ENCODE data around the gene LHX3. TPM values are rescaled to one million over a fixed set of nuclear protein-coding genes. Genes with fewer than 3 reads are reported as not detected.

Gene LHX3
- total RNA-seq, 1 experiment from 2014 or later, result not detected

DNA sequence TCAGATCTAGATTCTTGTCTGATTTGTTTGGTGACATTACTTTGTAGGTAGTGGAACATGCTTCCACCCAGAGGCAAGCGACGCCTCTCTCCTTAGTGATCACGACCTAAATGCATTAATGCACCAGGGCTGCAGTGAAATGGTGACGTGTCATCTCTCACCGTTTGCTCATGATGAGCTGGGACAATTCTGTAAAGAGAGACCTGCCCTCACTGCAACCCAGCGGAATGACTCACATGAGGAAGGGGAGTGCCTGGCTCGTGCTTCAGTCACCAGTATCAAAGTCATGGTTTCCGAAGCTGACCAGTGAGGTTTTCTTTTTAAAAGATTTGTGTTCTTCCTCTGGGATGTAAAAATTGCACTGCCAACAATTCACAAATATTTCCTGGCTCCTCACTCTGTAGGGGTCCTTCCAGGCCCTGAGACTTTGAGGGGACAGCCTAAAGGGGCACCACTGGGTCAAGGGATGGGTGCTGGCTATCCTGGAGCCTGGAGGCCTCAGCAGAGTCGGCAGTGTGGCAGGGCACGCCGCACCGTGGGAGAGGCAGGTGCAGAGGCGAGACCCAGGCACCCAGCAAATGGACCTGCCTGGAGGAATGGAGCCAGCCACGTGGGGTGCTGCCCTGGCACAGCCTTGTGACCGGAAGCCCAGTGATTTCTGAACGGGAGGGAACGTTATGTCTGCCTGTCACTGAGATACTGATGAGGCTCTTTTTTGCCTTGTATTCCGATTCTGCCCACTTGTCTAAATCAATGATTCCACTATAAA lies 23.4 kb upstream of the LHX3 start:
- no peak for TF ChIP-seq EZH2phosphoT487 (IDR thresholded peaks at IDR 0.05; ENCODE audit: borderline replicate concordance, low read length)
- TF ChIP-seq EZH2 (IDR thresholded peaks at IDR 0.05; ENCODE audit: low read length, unreplicated experiment), result no peak
- TF ChIP-seq, protein P1, sequence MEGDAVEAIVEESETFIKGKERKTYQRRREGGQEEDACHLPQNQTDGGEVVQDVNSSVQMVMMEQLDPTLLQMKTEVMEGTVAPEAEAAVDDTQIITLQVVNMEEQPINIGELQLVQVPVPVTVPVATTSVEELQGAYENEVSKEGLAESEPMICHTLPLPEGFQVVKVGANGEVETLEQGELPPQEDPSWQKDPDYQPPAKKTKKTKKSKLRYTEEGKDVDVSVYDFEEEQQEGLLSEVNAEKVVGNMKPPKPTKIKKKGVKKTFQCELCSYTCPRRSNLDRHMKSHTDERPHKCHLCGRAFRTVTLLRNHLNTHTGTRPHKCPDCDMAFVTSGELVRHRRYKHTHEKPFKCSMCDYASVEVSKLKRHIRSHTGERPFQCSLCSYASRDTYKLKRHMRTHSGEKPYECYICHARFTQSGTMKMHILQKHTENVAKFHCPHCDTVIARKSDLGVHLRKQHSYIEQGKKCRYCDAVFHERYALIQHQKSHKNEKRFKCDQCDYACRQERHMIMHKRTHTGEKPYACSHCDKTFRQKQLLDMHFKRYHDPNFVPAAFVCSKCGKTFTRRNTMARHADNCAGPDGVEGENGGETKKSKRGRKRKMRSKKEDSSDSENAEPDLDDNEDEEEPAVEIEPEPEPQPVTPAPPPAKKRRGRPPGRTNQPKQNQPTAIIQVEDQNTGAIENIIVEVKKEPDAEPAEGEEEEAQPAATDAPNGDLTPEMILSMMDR (conservative IDR thresholded peaks at IDR 0.05; ENCODE audit: low read depth, low read length), result no peak
- ChIA-PET CTCF (interaction anchor here (0.6 to 1.3 kb wide), 3 partner anchors 9 to 135 kb away, joined by 3 to 8 read pairs (median 5); partner anchors contain the start of gene DNLZ), POLR2A (ENCODE audit: unreplicated experiment) (interaction anchor here (0.6 kb wide), 1 partner anchor 372 kb away, joined by 4 read pairs; no protein-coding TSS in a partner anchor)
- Histone ChIP-seq H3K4me1 (ENCODE audit: insufficient read depth, low read length) (peaks cover 30% of the 10 kb centered on the region), H3K4me3 (ENCODE audit: low read length) (peak overlapping the region; percentile 51), H3K9me3 (ENCODE audit: low read length) (no peaks in the 10 kb centered on the region), H3K36me3 (ENCODE audit: low read depth, low read length) (peaks cover 5% of the 10 kb centered on the region; the same call in 1 of the 2 replicates), H3K4me2 (ENCODE audit: low read length) (peak overlapping the region; percentile 77), H3K9me2 (replicated peaks; ENCODE audit: low read length) (no peaks in the 10 kb centered on the region), H3K9ac (ENCODE audit: low read length) (peak overlapping the region; percentile 49), H3K27me3 (ENCODE audit: low read length) (no peaks in the 10 kb centered on the region), H3K27ac (ENCODE audit: low read length) (peak overlapping the region; percentile 87), H3F3A (ENCODE audit: low read length, unreplicated experiment) (no peaks in the 10 kb centered on the region), H3K79me2 (ENCODE audit: low read length) (peaks cover 38% of the 10 kb centered on the region), H4K20me1 (ENCODE audit: low read length) (no peaks in the 10 kb centered on the region), H2AFZ (ENCODE audit: low read length) (no peak overlapping the region)
- ATAC-seq, result peak; percentile 88
- BruUV-seq (replicated peaks), result no TSS peak
- intact Hi-C loops (cut with micrococcal nuclease), result no loop called here
- peak; percentile 92 for DNase-seq

DNA sequence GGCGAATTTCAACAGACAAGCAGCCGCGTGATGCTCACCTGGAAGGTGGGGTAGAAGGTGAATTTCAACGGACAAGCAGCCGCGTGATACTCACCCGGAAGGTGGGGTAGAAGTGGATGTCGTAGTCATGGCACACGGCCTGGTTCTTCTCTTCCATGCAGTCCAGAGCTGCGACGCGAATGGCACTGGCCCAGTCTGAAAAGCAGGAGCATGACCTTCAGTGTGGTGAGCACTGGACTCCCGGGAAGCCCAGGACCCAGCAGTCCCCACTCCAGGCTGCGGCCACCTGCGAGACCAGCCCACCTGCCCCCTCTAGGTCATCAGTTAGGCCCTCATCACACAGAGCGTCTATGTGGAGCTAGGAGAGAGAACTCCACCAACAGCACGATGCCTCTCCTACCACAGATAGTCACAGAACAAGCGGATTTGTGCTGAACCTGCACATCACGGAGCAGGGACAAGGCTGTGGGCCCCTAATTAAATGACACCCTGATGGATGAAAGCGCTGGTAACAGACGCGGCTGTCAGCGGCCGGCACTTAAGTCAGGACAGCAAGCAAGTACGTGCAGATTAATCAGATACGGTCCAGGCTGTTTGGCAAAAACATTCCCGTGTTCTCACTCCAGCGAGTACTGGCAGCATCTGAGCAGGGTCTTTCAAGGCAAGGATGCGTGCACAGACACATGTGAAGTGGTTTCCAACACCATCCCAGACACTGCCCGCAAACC lies 21.9 kb upstream of the LHX3 start:
- H3K4me1 ChIP-seq (ENCODE audit: insufficient read depth, low read length), result peaks cover 30% of the 10 kb centered on the region
- no peak overlapping the region for H3K9ac ChIP-seq (ENCODE audit: low read length)
- ATAC-seq (no peak), DNase-seq (no peak)
- BruUV-seq (replicated peaks), result no TSS peak
- no peaks in the 10 kb centered on the region for H3K9me2 ChIP-seq (replicated peaks; ENCODE audit: low read length)
- H3K27me3 ChIP-seq (ENCODE audit: low read length), result no peaks in the 10 kb centered on the region
- no peaks in the 10 kb centered on the region for H3K9me3 ChIP-seq (ENCODE audit: low read length)
- CTCF ChIA-PET, result no interaction called here
- H3F3A ChIP-seq (ENCODE audit: low read length, unreplicated experiment), result no peaks in the 10 kb centered on the region
- H3K36me3 ChIP-seq (ENCODE audit: low read depth, low read length), result peaks cover 5% of the 10 kb centered on the region; the same call in 1 of the 2 replicates
- H2AFZ ChIP-seq (ENCODE audit: low read length), result no peak overlapping the region
- H3K27ac ChIP-seq (ENCODE audit: low read length), result no peak overlapping the region
- H3K4me3 ChIP-seq (ENCODE audit: low read length), result no peak overlapping the region
- intact Hi-C loops (cut with micrococcal nuclease), result no loop called here
- POLR2A ChIA-PET (ENCODE audit: unreplicated experiment), result no interaction called here
- H4K20me1 ChIP-seq (ENCODE audit: low read length), result no peaks in the 10 kb centered on the region
- no peak overlapping the region for H3K4me2 ChIP-seq (ENCODE audit: low read length)
- peaks cover 35% of the 10 kb centered on the region for H3K79me2 ChIP-seq (ENCODE audit: low read length)
- TF ChIP-seq EZH2phosphoT487 (IDR thresholded peaks at IDR 0.05; ENCODE audit: borderline replicate concordance, low read length), result no peak
- TF ChIP-seq EZH2 (IDR thresholded peaks at IDR 0.05; ENCODE audit: low read length, unreplicated experiment), result no peak
- TF ChIP-seq, protein P1 (conservative IDR thresholded peaks at IDR 0.05; ENCODE audit: low read depth, low read length), result no peak
